ENCODE data around the gene TGFBI. TPM values are rescaled to one million over a fixed set of nuclear protein-coding genes. Genes with fewer than 3 reads are reported as not detected.

Gene TGFBI
- total RNA-seq, 1 experiment from 2014 or later: 4.8 TPM

GRCh38 chr5:136012041-136012804 lies 16.6 kb upstream of the TGFBI start:
- DNase-seq: no peak
- H3K27ac ChIP-seq: peak overlapping the region; percentile 42
- H3K27me3 ChIP-seq: no peaks in the 10 kb centered on the region
- no peak overlapping the region for H3K4me3 ChIP-seq
- H3K9me3 ChIP-seq (replicated peaks): 0 out of 2 replicates have a peak, but pooled peaks cover 2% of the 10 kb centered on the region
- H3K36me3 ChIP-seq: no peaks in the 10 kb centered on the region
- peaks cover 33% of the 10 kb centered on the region for H3K4me1 ChIP-seq

GRCh38 chr5:136013559-136013958 lies 15.2 kb upstream of the TGFBI start:
- Histone ChIP-seq H3K27me3 (no peaks in the 10 kb centered on the region), H3K9me3 (replicated peaks) (0 out of 2 replicates have a peak, but pooled peaks cover 2% of the 10 kb centered on the region), H3K4me3 (no peak overlapping the region), H3K4me1 (peaks cover 33% of the 10 kb centered on the region), H3K27ac (no peak overlapping the region), H3K36me3 (no peaks in the 10 kb centered on the region)
- no peak for DNase-seq

- Histone ChIP-seq H3K27ac (no peak overlapping the region), H3K4me3 (no peak overlapping the region), H3K27me3 (no peaks in the 10 kb centered on the region), H3K9me3 (replicated peaks) (0 out of 2 replicates have a peak, but pooled peaks cover 2% of the 10 kb centered on the region), H3K36me3 (no peaks in the 10 kb centered on the region), H3K4me1 (peaks cover 33% of the 10 kb centered on the region)
- DNase-seq: no peak
These were observed 14.5 kb upstream of the TGFBI start for GRCh38 chr5:136014049-136015002.

GRCh38 chr5:136015003-136015375 lies 13.8 kb upstream of the TGFBI start:
- Histone ChIP-seq H3K27me3 (no peaks in the 10 kb centered on the region), H3K36me3 (no peaks in the 10 kb centered on the region), H3K27ac (no peak overlapping the region), H3K4me3 (no peak overlapping the region), H3K4me1 (peaks cover 37% of the 10 kb centered on the region), H3K9me3 (replicated peaks) (0 out of 2 replicates have a peak, but pooled peaks cover 2% of the 10 kb centered on the region)
- DNase-seq: no peak

- H3K4me3 ChIP-seq: no peak overlapping the region
- peaks cover 37% of the 10 kb centered on the region for H3K4me1 ChIP-seq
- H3K27ac ChIP-seq: no peak overlapping the region
- no peaks in the 10 kb centered on the region for H3K27me3 ChIP-seq
- H3K36me3 ChIP-seq: no peaks in the 10 kb centered on the region
- DNase-seq: no peak
- 0 out of 2 replicates have a peak, but pooled peaks cover 2% of the 10 kb centered on the region for H3K9me3 ChIP-seq (replicated peaks)
These were observed 12.7 kb upstream of the TGFBI start for GRCh38 chr5:136015966-136016650.

- peak; percentile 46 to 51 for DNase-seq
- Histone ChIP-seq H3K4me1 (peaks cover 28% of the 10 kb centered on the region), H3K9me3 (replicated peaks) (0 out of 2 replicates have a peak, but pooled peaks cover 2% of the 10 kb centered on the region), H3K27ac (no peak overlapping the region), H3K27me3 (no peaks in the 10 kb centered on the region), H3K36me3 (no peaks in the 10 kb centered on the region), H3K4me3 (no peak overlapping the region)
These were observed 11.8 kb upstream of the TGFBI start for GRCh38 chr5:136016945-136017530.

- Histone ChIP-seq H3K4me3 (no peak overlapping the region), H3K27ac (no peak overlapping the region), H3K36me3 (no peaks in the 10 kb centered on the region), H3K4me1 (peaks cover 22% of the 10 kb centered on the region), H3K27me3 (no peaks in the 10 kb centered on the region), H3K9me3 (replicated peaks) (0 out of 2 replicates have a peak, but pooled peaks cover 2% of the 10 kb centered on the region)
- no peak for DNase-seq
These were observed 9.7 kb upstream of the TGFBI start for GRCh38 chr5:136018814-136019783.

- Histone ChIP-seq H3K4me1 (peaks cover 22% of the 10 kb centered on the region), H3K9me3 (replicated peaks) (0 out of 2 replicates have a peak, but pooled peaks cover 2% of the 10 kb centered on the region), H3K4me3 (no peak overlapping the region), H3K36me3 (no peaks in the 10 kb centered on the region), H3K27me3 (no peaks in the 10 kb centered on the region), H3K27ac (peak overlapping the region; percentile 77)
- DNase-seq: no peak
These were observed 8.8 kb upstream of the TGFBI start for GRCh38 chr5:136020001-136020382.

GRCh38 chr5:136020383-136021015 lies 8.3 kb upstream of the TGFBI start:
- H3K4me3 ChIP-seq: no peak overlapping the region
- 0 out of 2 replicates have a peak, but pooled peaks cover 2% of the 10 kb centered on the region for H3K9me3 ChIP-seq (replicated peaks)
- DNase-seq: peak; percentile 59 to 60
- no peaks in the 10 kb centered on the region for H3K27me3 ChIP-seq
- peaks cover 22% of the 10 kb centered on the region for H3K4me1 ChIP-seq
- peak overlapping the region; percentile 77 for H3K27ac ChIP-seq
- H3K36me3 ChIP-seq: no peaks in the 10 kb centered on the region

- 0 out of 2 replicates have a peak, but pooled peaks cover 2% of the 10 kb centered on the region for H3K9me3 ChIP-seq (replicated peaks)
- no peaks in the 10 kb centered on the region for H3K36me3 ChIP-seq
- DNase-seq: peak in 1 of 2 experiments; percentile 48
- H3K27me3 ChIP-seq: no peaks in the 10 kb centered on the region
- H3K27ac ChIP-seq: peak overlapping the region; percentile 77
- no peak overlapping the region for H3K4me3 ChIP-seq
- H3K4me1 ChIP-seq: peaks cover 22% of the 10 kb centered on the region
These were observed 7.8 kb upstream of the TGFBI start for GRCh38 chr5:136021016-136021405.

GRCh38 chr5:136022965-136023364 lies 5.8 kb upstream of the TGFBI start:
- no peak for DNase-seq
- Histone ChIP-seq H3K27ac (no peak overlapping the region), H3K4me3 (no peak overlapping the region), H3K36me3 (no peaks in the 10 kb centered on the region), H3K9me3 (replicated peaks) (no peaks in the 10 kb centered on the region), H3K4me1 (peaks cover 12% of the 10 kb centered on the region), H3K27me3 (no peaks in the 10 kb centered on the region)

GRCh38 chr5:136023958-136024541 lies 4.7 kb upstream of the TGFBI start:
- Histone ChIP-seq H3K9me3 (replicated peaks) (no peaks in the 10 kb centered on the region), H3K36me3 (no peaks in the 10 kb centered on the region), H3K4me3 (no peak overlapping the region), H3K4me1 (peaks cover 16% of the 10 kb centered on the region), H3K27me3 (no peaks in the 10 kb centered on the region), H3K27ac (no peak overlapping the region)
- DNase-seq: no peak

- Histone ChIP-seq H3K36me3 (no peaks in the 10 kb centered on the region), H3K9me3 (replicated peaks) (no peaks in the 10 kb centered on the region), H3K4me1 (peaks cover 9% of the 10 kb centered on the region), H3K27ac (no peak overlapping the region), H3K4me3 (no peak overlapping the region), H3K27me3 (no peaks in the 10 kb centered on the region)
- DNase-seq: no peak
These were observed 2.9 kb upstream of the TGFBI start for GRCh38 chr5:136025900-136026299.

Measured in SJCRH30 (cell line).